NCI-H2081 treated with DMSO at 0.1 percent for 48 hours (cell line): ENCODE results near the gene PRRG4.
"Not testable (repeated sequence)": the region's sequence is repeated elsewhere in the genome, so short reads cannot be mapped to it uniquely, and the experiment has no call there.

Experiments
- DNase-seq: peaks from one replicate; lab custom pipeline; 2025; lab: John Stamatoyannopoulos, UW

Gene PRRG4

GRCh38 chr11:32886180-32886579 lies 56.5 kb downstream of the PRRG4 start:
- no peak for DNase-seq

- DNase-seq = not testable (repeated sequence)
Measured at GRCh38 chr11:32887707-32888383, 58.1 kb downstream of the PRRG4 start.

- not testable (repeated sequence) for DNase-seq
Measured at GRCh38 chr11:32888384-32888710, 58.6 kb downstream of the PRRG4 start.

GRCh38 chr11:32888805-32889204 lies 59.1 kb downstream of the PRRG4 start:
- no peak for DNase-seq

GRCh38 chr11:32890843-32891656 lies 61.3 kb downstream of the PRRG4 start:
- peak; percentile 51 for DNase-seq

- DNase-seq = peak; percentile 51
Measured at GRCh38 chr11:32891657-32892354, 62.1 kb downstream of the PRRG4 start.

GRCh38 chr11:32892355-32893092 lies 62.8 kb downstream of the PRRG4 start, which contains the start of gene QSER1:
Gene QSER1 (plus strand): TSS chr11:32892811. CDS start chr11:32893126, 315 bp downstream.
- no peak for DNase-seq

- no peak for DNase-seq
Measured at GRCh38 chr11:32893093-32893342, 63.3 kb downstream of the PRRG4 start.

- DNase-seq = no peak
Measured at GRCh38 chr11:32893343-32894148, 63.8 kb downstream of the PRRG4 start.

GRCh38 chr11:32894149-32894827 lies 64.6 kb downstream of the PRRG4 start:
- DNase-seq = peak; percentile 82

- no peak for DNase-seq
Measured at GRCh38 chr11:32894921-32895320, 65.2 kb downstream of the PRRG4 start.

GRCh38 chr11:32895471-32895870 lies 65.7 kb downstream of the PRRG4 start:
- DNase-seq = no peak

GRCh38 chr11:32897103-32897502 lies 67.4 kb downstream of the PRRG4 start:
- DNase-seq = no peak

- no peak for DNase-seq
Measured at GRCh38 chr11:32899438-32899837, 69.7 kb downstream of the PRRG4 start.

GRCh38 chr11:32902089-32902665 lies 72.5 kb downstream of the PRRG4 start:
- no peak for DNase-seq

- no peak for DNase-seq
Measured at GRCh38 chr11:32905028-32905667, 75.4 kb downstream of the PRRG4 start.
